ENCODE measurements around the gene IFFO2. TPM values are rescaled to one million over a fixed set of nuclear protein-coding genes. Genes with fewer than 3 reads are reported as not detected.

IFFO2 gene
- total and polyA plus RNA-seq, 2 of the 8 experiments (the other 6 are each of a cell fraction or from before 2014, with no cell fraction given): 6.6 to 10.4 TPM

DNA sequence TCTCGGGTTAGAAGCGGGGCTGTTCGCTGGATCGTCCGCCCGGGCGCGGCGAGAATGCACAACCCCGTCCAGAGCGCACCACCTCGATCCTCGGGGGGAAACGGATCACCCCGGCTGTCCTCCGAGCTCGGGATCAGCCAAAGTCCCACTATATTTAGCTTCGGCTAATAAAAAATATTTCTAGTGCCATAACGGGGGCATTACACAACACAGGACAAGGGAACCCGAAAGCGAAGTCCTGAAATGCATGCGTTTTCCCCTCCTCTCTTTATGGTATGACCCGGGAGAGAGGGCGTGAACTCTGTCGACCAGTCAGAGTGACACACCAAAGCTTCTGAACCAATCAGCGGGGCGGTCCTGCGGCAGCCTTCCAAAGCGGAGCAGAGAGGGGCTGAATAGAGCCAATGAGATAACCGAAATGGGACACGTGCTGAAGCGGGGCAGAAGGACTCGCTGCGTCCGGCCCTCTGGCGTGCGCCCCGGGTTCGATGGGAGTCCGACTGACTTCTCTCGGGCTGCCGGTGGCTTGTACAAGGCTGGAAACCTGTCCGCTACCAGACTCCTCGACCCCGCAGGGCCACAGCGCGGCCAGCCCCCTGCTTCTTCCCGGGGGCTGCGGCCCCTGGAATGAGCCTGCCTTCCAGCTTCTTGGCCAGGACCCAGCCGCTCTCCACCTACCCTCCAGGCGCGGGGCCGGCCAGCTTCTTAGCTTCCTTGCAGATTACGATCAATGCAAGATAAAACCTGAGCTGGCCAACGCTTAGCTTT is 53.8 kb downstream of the IFFO2 start, which contains the start of gene ALDH4A1 (continued):
- TF ChIP-seq TEAD4 (IDR thresholded peaks at IDR 0.05; ENCODE audit: low read depth, low read length) (0 out of 2 replicates have a peak, but pooled peaks have one; percentile 15), RAD21 (IDR thresholded peaks at IDR 0.05 in 1 of 2, conservative IDR thresholded peaks at IDR 0.05 in 1 of 2; ENCODE audit: low read depth in 2 of 2, low read length in 2 of 2) (no peak), CTBP2 (IDR thresholded peaks at IDR 0.05; ENCODE audit: borderline replicate concordance, insufficient read depth, insufficient read length, low read length) (no peak), TBP (IDR thresholded peaks at IDR 0.05; ENCODE audit: low read depth, low read length) (no peak; the same call in 1 of the 2 replicates), ASH2L (IDR thresholded peaks at IDR 0.05; ENCODE audit: low read length) (peak; percentile 83), MAFK (IDR thresholded peaks at IDR 0.05; ENCODE audit: low read depth, low read length) (no peak), TAF1 (IDR thresholded peaks at IDR 0.05; ENCODE audit: low read depth, low read length) (peak; percentile 89; the same call in 1 of the 2 replicates), CBX8 (IDR thresholded peaks at IDR 0.05; ENCODE audit: borderline replicate concordance, low read depth, low read length) (no peak), GABPA (IDR thresholded peaks at IDR 0.05; ENCODE audit: borderline replicate concordance, insufficient read depth, low read length) (no peak), RBBP5 (IDR thresholded peaks at IDR 0.05; ENCODE audit: borderline replicate concordance, low read depth, low read length) (no peak), CREB1 (IDR thresholded peaks at IDR 0.05) (peak; percentile 30; the same call in 1 of the 2 replicates), GTF2F1 (IDR thresholded peaks at IDR 0.05; ENCODE audit: borderline replicate concordance, low read depth, low read length) (no peak), HDAC6 (IDR thresholded peaks at IDR 0.05; ENCODE audit: low read depth, low read length) (no peak), CHD2 (IDR thresholded peaks at IDR 0.05; ENCODE audit: low read length) (0 out of 2 replicates have a peak, but pooled peaks have one; percentile 16), YY1 (IDR thresholded peaks at IDR 0.05; ENCODE audit: low read depth, low read length) (no peak), RFX5 (IDR thresholded peaks at IDR 0.05; ENCODE audit: borderline replicate concordance, low read depth, low read length) (no peak), NRF1 (IDR thresholded peaks at IDR 0.05; ENCODE audit: low read depth, low read length) (no peak), PHF8 (conservative IDR thresholded peaks at IDR 0.05; ENCODE audit: low read depth, low read length) (peak; percentile 62; the same call in 1 of the 2 replicates), SP1 (IDR thresholded peaks at IDR 0.05; ENCODE audit: low read depth, low read length) (peak; percentile 76; the same call in 1 of the 2 replicates), RXRA (IDR thresholded peaks at IDR 0.05; ENCODE audit: insufficient read depth, low read depth, low read length) (no peak)
- TF ChIP-seq, protein P1, sequence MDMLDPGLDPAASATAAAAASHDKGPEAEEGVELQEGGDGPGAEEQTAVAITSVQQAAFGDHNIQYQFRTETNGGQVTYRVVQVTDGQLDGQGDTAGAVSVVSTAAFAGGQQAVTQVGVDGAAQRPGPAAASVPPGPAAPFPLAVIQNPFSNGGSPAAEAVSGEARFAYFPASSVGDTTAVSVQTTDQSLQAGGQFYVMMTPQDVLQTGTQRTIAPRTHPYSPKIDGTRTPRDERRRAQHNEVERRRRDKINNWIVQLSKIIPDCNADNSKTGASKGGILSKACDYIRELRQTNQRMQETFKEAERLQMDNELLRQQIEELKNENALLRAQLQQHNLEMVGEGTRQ (IDR thresholded peaks at IDR 0.05; ENCODE audit: low read length): peak; percentile 94
- TF ChIP-seq, protein P2, sequence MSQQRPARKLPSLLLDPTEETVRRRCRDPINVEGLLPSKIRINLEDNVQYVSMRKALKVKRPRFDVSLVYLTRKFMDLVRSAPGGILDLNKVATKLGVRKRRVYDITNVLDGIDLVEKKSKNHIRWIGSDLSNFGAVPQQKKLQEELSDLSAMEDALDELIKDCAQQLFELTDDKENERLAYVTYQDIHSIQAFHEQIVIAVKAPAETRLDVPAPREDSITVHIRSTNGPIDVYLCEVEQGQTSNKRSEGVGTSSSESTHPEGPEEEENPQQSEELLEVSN (IDR thresholded peaks at IDR 0.05): peak; percentile 89
